Measurements from ENCODE around the gene MAP3K4.

DNA sequence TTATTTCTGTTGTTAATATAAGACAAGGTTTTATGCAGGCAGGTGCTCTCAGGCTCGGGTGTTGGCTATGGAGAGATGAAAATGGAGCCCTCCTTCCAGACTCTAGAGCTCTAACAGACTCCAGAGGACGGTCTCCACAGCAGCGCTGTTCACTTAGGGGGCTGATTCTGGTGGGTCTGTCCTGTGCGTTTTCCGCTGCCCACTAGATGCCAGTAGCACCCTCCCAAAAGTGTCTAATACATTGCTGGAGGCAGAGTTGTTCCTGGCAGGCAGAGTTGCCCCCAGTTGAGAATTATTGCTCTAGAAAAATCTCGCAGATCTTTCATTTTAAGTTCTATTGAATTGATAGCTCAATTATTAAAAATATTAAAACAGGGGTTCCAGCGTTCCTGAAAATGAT is 109.9 kb downstream of the MAP3K4 start:
- TF ChIP-seq POLR2AphosphoS5 (IDR thresholded peaks at IDR 0.05) (no peak), EP300 (IDR thresholded peaks at IDR 0.05) (no peak), POLR2A (IDR thresholded peaks at IDR 0.05) (no peak)

Data from sigmoid colon (tissue), 4 donors.